ENCODE results near the gene KDM8.
"Not testable (repeated sequence)": the region's sequence is repeated elsewhere in the genome, so short reads cannot be mapped to it uniquely, and the experiment has no call there.

Gene KDM8

DNA sequence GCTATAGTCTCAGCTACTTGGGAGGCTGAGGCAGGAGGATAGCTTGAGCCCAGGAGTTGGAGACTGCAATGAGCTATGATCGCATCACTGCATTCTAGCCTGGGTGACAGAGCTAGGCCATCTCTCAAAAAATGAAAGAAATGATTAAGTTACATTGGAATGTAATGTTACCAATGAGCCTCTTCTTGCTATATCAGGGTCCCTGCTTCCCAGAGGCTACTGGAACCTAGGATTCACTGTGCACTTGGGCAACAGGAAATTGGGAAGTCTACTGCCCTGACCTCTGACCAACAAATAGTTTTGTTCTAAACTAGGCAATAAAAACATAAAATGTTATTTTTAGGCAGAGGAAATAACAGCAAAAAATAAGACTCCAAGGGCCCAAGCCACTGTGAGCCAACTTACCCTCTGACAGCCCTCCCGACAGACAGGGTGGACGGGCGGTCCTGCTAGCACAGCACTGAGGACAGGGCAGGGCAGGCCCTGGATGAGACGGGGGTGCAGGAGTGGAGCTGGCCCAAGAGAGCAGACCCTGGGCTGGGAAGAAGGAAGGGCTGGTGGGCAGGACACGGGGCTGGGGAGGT, 37.7 kb downstream of the KDM8 start:
- FAIRE-seq (no peak), DNase-seq (ENCODE audit: insufficient read length, low spot score) (no peak)

DNA sequence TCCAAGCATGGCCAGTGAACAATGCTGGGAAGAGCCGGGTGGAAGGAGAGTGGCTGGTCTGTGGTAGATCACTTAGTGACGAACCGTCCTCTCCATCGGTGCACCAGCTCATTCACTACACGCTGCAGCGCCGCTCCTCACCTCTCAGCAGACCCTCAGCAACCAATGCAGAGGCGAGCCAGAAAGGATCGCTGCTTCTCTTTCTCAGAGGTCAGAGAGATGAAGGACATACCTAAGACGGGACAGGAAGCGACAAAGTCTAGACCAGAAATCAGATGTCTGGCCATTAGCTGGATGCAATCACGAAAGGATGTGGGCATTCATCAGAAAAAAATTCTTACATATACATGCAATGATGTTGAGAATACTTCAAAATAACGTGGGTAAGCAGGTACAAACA, 38.3 kb downstream of the KDM8 start:
- DNase-seq (ENCODE audit: insufficient read length, low spot score) (no peak), FAIRE-seq (no peak)

DNA sequence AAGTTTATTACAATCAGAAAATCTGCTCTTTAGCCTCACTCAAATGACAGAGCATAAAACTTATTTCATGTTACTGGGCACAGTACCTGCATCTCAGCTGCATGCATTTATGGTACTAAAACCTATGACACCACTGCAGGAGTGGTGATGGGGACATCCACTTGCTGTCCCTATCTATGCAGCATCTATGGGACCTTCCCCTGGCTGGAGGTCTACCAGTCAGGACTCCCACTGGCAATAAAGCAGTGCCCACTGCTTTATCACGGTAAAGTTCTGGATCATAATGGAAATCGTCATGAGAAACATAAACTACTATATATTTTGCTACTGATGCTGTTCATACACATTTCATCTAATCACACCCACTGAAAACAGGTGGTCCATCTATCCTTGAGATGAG, 39.1 kb downstream of the KDM8 start:
- FAIRE-seq = no peak

DNA sequence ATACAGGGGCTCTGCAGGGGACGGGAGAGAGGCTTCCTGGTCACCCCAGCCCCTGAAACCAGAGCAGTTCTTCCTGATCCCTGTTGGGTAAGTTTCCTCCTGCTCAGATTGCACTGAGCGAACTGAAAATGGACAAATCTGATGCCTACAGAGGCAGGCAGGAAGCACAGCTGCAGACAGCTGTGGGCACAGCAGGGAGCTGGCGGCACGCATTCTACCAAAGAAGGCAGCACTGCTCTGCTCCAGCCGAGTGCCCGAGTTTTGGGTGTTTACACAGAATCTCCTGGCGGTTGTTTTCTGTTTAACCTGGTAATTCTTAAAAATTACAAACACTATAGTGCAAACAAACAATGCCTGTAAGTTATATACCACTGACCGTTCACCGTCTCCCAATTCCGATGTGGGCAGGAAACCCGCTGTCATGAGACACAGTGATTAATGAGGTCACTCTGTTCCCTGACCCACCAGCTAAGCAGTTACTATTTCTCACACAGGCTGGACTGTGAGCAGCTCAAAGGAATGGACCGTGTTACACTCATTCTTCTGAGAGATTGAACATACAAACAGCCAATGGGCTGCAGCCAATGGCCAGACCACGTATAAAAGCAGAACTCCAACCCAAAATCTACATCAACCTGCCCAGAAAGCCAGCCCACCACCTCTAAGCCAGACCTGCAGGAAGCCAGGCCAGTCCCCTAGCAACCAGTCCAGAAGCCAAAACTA, 39.7 kb downstream of the KDM8 start:
- no peak for DNase-seq (ENCODE audit: insufficient read length, low spot score)
- FAIRE-seq = no peak

More for the DNA sequence above, 39.1 kb downstream of the KDM8 start:
- no peak for DNase-seq (ENCODE audit: insufficient read length, low spot score)

DNA sequence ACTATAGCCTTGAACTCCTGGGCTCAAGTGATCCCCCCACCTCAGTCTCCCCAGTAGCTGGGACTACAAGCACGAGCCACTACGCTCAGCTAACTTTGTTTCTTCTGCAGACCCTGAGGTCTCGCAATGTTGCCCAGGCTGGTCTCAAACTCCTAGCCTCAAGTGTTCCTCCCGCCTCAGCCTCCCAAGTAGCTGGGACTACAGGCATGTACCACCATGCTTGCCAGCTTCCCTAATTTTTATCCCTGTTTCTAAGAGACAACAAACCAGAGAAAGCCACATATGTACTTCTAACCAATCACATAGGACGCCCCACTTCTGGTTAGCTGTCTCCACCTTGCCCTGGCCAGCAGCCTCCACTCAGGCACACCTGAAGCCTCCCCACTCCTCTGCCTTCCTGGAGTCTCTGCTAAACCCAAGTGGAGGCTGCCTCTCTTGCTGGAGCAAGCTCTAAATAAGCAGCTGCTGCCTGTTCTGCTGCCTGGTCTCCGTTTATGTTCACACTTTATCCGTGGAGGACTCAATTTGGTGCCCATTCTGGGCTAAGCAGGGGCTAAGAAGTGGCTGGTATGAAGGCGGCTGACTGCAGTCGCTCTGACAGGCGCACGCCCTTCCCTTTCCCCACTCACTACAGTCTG, 40.5 kb downstream of the KDM8 start:
- no peak for DNase-seq (ENCODE audit: insufficient read length, low spot score)
- FAIRE-seq = no peak

DNA sequence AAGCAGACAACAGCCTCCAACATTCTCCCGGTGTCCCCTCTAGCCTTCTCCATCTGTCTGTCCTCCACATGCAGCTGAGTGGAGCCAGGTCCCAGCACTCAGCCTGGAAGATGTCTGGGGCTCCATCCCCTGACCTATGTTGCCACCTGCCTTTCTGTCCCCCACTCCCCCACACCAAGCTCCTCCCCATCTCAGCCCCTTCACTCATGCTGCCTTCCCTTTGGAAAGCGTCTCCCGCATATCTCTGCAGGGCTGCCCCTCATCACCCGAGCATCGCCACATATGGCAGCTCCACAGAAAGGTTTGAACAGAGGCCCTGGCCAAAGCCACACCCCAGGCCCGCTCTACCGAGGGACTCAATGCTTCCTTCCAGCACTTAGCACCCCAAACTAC, 41.0 kb downstream of the KDM8 start:
- no peak for FAIRE-seq
- DNase-seq (ENCODE audit: insufficient read length, low spot score) = no peak

DNA sequence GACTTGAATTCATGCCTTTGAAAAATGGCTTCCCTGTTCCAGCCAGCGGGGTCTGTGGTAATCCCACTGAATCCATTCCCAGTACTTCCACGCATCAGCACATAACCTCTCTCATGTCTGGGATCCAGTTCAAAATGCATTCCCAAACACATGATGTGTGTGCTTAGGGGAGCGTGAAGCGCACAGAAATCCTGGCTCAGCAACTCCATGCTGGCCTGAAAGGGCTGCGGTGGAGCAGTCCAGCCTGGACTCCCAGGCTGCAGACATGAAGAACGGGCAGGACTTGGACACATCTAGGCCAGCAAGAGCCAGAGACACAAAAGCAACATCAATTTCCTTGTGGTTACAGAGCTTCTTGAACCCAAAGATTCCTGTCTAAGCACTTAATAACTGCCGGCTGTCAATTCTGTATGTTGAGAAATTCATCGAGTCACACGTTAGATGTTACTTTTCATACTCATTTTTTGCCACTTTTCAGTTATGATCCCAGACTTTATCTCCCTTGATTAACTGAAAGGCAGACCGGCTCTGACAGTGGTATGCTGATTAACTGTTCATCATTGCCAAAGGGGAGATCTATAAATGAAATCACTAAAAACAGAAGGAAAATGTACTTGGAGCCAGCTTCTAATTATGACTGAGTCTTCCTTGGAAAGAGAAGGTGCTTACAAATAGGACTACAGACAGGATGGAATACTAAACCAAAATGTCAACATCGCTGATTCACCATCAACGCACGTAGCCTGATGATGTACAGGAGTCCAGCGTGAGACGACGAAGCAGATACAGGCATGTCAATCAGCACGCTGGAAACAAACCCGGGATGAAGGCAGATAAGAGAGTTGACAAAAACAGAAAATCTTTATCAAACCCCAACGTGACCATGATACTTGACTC, 42.2 kb downstream of the KDM8 start:
- no peak for DNase-seq (ENCODE audit: insufficient read length, low spot score)

DNA sequence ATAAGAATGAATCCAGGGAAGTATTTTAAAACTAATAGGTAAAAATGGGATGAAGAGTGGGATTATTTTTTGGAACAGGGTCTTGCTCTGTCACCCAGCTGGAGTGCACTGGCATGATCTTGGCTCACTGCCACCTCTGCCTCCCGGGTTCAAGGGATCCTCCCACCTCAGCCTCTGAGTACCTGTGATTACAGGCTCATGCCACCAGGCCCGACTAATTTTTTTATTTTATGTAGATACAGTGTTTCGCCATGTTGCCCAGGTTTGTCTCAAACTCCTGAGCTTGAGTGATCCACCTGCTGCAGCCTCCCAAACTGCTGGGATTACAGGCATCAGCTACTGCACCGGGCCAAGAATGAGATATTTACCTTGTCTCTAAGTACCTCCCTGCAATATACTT, 43.1 kb downstream of the KDM8 start:
- DNase-seq (ENCODE audit: insufficient read length, low spot score) (no peak), FAIRE-seq (no peak)

More for the DNA sequence above, 42.2 kb downstream of the KDM8 start:
- no peak for FAIRE-seq

DNA sequence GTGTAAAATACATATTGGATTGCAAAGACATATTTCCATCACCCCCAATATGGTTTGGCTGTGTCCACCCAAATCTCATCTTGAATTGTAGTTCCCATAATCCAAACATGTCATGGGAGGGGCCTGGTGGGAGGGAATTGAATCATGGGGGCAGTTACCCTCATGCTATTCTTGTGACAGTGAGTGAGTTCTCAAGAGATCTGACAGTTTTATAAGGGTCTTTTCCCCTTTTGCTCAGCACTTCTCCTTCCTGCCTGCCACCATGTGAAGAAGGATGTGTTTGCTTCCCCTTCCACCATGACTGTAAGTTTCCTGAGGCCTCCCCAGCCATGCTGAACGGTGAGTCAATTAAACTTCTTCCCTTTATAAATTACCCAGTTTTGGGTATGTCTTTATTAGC, 43.8 kb downstream of the KDM8 start:
- FAIRE-seq; DNase-seq (ENCODE audit: insufficient read length, low spot score): not testable (repeated sequence)

DNA sequence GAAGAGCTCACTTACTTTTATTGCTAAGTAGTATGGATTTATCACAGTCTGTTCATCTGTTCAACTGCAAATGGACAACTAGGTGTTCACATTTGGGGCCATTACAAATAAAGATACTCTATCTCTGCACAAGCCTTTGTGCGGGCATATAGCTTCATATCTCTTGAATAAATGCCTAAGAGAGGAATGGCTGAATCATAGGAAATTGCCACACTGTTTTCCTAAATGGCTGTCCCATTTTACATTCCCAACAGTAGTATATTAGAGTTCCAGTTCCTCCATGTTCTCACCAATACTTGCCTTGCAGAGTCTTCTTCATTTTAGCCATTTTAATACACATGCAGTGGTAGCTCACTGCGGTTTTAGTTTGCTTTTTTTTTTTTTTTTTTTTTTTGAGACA, 44.7 kb downstream of the KDM8 start:
- no peak for DNase-seq (ENCODE audit: insufficient read length, low spot score)
- FAIRE-seq = no peak

DNA sequence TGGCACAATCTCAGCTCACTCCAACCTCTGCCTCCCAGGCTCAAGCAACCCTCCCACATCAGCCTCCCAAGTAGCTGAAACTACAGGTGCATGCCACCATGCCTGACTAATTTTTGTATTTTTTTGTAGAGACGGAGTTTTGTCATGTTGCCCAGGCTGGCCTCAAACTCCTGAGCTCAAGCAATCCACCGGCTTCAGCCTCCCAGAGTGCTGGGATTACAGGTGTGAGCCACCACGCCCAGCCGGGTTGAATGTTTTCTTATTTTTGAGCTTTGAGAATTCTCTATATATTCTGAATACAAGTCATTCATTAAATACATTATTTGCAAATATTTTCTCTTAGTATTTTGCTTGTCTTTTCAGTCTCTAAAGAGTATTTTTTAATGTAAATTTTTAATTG, 45.6 kb downstream of the KDM8 start:
- FAIRE-seq; DNase-seq (ENCODE audit: insufficient read length, low spot score): not testable (repeated sequence)

DNA sequence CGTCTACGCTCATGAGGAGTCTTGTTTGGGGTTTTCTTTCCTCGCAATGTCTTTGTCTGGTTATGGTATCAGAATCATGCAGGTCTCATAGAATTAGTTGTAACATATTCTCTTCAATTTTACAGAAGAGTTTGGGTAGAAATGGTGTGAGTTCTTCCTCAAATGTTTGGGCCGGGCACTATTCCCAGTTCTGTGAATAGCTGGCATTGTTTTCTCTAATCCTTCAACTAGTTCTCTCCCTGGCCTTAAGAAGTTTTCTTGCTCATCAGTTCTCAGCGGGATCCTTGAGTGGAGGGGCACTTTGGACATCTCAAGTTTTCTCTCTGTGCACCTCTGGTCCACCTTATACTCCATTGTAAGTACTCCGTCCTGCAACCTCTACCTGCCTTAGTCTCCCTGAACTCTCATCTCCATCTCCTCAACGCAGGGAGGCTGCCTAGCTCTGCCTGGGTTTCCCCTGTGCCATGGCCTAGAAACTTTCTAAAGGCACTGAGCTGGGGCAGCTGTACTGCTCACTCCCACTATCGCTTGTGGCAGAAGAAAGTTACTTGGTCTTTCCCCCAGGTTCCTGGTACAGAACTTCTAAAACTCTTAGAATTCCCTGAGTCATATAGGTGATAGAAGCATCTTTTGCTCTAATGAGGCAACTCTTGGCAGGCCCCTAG, 48.3 kb downstream of the KDM8 start:
- no peak for FAIRE-seq
- DNase-seq (ENCODE audit: insufficient read length, low spot score) = no peak

DNA sequence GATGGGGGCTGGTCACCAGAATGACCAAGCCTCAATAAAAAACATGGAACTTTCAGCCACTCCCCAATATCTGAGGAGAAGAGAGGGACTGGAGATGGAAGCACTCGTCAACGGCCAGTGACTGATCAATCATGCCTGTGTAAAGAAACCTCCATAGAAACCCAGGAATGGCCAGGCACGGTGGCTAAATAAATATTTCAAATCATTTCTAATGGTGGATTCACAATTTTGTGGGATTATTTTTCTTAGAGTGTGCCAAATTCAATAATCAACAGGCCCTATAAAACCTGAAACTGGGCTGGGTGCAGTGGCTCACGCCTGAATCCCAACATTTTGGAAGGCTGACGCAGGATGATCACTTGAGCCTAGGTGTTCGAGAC, 48.9 kb downstream of the KDM8 start:
- FAIRE-seq (no peak), DNase-seq (ENCODE audit: insufficient read length, low spot score) (no peak)

DNA sequence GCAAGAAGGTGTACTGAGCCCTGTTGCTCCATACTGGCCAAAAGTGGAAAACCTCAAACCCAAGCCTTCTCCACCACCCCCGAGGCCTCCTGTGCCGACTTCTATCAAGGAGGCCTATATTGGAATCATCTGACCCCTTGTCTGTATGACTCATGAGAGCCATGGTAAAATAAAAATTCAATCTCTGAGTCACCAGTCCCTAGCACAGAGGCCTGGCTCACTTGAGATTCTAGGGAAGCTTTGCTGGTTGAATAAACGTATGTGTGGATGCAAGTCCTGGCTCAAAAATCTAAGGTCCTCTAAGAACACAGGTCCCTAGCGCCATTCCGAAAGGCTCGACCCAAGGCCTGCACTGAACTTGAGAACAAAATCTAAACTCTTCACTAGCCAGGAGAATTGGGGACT, 50.2 kb downstream of the KDM8 start:
- no peak for DNase-seq (ENCODE audit: insufficient read length, low spot score)

DNA sequence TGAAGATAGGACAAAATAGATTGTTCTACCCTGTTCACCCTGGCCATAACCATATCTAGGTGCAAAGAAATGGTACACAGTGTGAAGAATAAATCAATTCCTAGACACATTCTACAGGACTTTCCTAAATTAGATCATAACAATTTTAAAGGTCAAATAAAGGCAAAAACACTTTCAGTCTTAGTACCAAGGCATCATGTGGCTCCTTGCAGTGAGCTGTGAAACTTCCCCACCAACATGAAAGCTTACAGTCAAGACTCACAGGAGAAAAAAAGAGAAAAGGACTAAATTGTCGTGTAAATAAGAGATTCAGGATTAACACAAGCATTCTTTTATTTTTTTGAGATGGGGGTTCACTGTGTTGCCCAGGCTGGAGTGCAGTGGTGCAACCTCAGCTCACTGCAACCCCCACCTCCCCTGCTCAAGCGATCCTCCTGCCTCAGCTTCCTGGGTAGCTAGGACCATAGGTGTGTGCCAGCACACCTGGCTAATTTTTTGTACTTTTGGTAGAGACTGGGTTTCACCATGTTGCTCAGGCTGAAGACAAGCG, 51.0 kb downstream of the KDM8 start:
- FAIRE-seq (peak; percentile 82), DNase-seq (ENCODE audit: insufficient read length, low spot score) (no peak)

More for the DNA sequence above, 50.2 kb downstream of the KDM8 start:
- FAIRE-seq = no peak

DNA sequence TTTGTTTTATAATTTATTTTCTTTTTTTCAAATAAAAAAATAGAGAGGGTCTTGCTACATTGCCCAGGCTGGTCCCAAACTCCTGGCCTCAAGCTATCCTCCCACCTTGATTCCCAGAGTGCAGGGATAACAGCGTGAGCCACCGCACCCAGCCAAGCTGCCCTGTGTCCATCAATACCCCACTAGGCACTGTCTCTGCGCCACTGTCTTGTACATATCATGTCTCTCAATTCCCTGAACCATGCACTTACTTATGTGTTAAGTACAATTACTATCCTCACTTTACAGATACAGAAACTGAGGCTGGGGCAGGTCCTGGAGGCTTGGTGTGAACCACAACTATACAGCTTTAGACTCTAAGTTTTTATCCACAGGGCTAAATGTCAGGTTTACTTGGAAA, 53.5 kb downstream of the KDM8 start:
- FAIRE-seq = no peak
- no peak for DNase-seq (ENCODE audit: insufficient read length, low spot score)

DNA sequence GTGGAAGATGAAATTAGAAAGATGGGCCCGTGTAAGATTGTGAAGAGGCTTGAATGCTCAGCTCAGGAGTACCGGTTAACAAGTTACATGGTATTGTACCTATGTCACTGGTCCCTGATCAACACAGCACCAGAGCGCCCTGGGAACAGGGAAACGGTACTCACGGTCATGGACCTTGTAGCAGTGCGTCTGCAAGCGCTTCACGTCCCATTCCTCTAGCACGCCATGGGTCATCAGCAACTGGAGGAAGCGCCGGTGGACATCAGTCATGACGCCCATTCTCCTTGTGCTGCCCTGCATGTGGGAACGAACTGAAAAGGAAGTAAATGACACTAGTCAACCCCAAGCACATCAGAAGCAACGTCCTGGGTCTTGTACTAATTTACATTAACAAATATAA, 53.9 kb downstream of the KDM8 start:
- DNase-seq (ENCODE audit: insufficient read length, low spot score) = no peak
- FAIRE-seq = no peak

DNA sequence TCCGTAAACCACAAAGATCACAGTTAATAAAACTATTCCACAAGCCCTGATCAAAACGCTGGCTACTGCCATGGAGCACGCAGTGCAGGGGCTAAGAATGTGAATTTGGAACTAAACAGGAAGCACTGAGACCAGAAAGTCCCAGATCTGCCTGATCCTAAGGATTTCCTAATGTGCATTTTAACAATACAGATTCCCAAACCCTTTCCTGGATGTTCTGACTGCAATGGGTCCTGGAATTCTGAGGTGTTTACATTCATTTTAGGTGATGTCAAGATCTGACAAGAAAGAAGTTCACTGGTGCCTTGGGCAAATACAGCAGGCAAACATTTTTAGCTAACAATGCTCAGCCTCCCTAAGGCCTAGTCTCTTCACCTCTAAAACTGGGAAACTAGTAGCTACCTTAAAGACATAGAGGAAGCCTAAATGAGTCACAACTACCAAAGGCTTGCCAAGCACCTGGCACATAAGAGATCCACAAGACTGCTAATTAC, 55.0 kb downstream of the KDM8 start:
- no peak for FAIRE-seq
- no peak for DNase-seq (ENCODE audit: insufficient read length, low spot score)

DNA sequence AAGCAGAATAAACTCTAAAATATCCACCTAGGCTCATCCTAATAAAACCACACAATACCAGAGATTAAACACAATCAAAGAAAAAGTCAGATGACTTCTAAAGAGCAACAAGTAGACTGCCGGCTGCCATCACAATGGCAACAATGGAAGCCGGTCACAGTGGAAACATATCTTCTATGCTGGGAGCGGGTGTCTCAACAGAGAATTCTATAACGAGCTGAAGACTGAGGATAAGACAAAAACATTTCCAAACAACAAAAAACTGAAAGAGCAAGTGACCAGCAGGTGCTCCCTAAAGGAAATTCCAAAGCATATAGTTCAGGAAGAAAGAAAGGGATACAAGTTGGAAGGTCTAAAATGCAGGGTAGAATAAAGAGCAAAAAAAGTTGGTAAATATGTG, 56.4 kb downstream of the KDM8 start:
- FAIRE-seq (no peak), DNase-seq (ENCODE audit: insufficient read length, low spot score) (no peak)

DNA sequence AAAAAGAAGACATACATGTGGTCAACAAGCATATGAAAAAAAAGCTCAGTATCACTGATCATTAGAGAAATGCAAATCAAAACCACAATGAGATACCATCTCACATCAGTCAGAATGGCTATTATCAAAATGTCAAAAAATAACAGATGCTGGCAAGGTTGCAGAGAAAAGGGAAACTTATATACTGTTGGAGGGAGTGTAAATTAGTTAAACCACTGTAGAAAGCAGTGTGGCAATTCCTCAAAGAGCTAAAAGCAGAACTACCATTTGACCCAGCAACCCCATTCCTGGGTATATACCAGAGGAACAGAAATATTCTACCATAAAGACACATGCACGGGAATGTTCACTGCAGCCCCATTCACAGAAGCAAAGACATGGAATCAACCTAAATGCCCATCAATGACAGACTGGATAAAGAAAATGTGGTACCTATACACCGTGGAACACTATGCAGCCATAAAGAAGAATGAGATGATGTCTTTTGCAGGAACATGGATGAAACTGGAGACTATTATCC, 59.6 kb downstream of the KDM8 start:
- FAIRE-seq; DNase-seq (ENCODE audit: insufficient read length, low spot score): not testable (repeated sequence)
